ENCODE data around the gene DELE1. TPM values are rescaled to one million over a fixed set of nuclear protein-coding genes. Genes with fewer than 3 reads are reported as not detected.

The DELE1 gene
- total RNA-seq, 2 experiments from 2014 or later: 50.1 to 57.4 TPM

DNA sequence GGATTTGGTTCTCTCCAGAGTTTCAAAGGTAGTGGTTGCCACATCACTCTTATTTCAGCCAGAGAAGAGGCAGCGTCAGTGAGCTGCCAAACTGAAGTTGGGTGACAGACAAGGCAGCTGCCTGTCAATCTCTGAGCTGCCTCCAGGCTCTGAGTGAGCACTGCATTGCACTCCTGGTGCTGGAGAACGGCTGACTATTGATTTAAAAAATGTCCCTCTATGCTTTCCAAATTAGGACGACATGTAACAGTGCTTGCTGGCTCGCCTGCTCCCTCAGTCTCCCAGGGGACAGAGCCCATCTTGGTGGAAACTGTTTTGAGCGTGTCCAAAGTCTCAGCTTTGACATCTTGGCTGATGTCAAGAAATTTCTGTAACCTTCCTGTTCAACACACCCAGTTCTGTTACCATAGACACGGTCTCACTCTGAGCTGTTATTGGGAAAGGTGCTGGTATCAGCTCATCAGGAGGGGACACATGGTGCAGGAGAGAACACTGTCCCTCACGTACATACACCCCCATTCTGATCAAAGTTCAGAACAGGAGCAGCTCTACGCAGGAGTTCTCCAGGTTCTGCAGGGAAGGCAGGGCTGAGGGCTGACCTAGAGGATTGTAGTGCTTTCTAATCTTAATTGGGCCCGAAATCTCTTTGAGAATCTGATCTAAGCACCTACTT lies 18.6 kb downstream of the DELE1 start:
- peak overlapping the region; percentile 40 for H3K27ac Mint-ChIP-seq
- intact Hi-C loops (cut with micrococcal nuclease): no loop called here
- ChIA-PET CTCF (interaction anchor here (0.7 to 11.0 kb wide), 6 partner anchors 8 to 277 kb away, joined by 3 to 92 read pairs (median 6); no protein-coding TSS in a partner anchor), POLR2A (interaction anchor here (1.5 to 2.5 kb wide), 2 partner anchors 10 to 18 kb away, joined by 5 to 9 read pairs; no protein-coding TSS in a partner anchor)
- no peak for TF ChIP-seq CTCF (IDR thresholded peaks at IDR 0.05)
- ATAC-seq: no peak
- no peak for DNase-seq
- H3K27me3 Mint-ChIP-seq: no peaks in the 10 kb centered on the region
- no peak overlapping the region for H3K4me3 Mint-ChIP-seq
- no peaks in the 10 kb centered on the region for H3K9me3 Mint-ChIP-seq
- H3K4me1 Mint-ChIP-seq (ENCODE audit: low read depth): peaks cover 2% of the 10 kb centered on the region
- peaks cover 3% of the 10 kb centered on the region for H3K36me3 Mint-ChIP-seq (ENCODE audit: low read depth)

DNA sequence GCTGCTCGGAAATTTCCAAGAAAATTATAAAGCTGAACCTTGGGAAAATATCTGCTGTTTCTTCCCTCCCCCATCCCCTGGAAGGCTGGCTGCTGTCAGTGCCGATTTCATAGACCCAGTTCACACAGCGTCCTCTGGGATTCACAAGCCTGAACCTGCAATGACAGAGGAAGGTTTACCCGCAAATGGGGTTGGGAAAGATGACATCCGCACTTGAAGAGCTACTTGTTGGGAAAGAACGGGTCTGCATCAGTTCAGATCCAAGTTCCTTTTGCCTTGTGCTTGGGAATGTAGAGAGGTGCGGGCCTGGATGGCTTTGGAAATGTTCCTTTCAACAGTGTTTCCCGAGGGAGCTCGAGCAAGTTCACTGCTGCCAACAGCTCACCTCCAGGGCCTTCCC lies 20.4 kb downstream of the DELE1 start:
- CTCF ChIA-PET: interaction anchor here (1.1 to 11.0 kb wide), 4 partner anchors 17 to 252 kb away, joined by 4 to 92 read pairs (median 5); partner anchors contain the start of genes PCDH1 and RNF14

DNA sequence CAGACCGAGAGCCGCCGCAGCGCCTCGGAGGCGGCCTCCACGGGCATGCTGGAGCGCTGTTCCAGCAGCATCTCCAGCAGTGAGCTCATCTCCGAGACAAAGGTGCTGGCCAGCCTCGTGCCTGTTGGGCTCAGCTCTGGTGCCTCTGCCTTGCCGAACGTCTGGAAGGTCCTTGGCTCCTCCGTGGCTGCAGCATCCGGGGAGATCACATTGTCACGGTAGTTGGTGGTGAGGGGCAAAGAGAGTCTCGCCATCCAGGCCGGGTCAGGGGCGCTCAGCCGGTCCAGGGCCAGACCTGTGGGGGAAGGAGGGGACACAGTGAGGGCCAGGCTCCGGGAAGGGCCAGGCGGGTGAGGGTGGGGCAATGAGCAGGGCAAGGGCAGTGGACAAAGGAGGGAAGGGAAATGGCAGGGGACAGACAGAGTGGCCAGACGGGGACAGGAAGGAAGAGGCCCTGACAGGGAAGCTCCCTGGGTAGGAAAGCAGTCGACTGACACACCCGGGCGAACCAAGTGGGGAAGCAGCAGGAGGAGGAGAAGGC lies 21.9 kb downstream of the DELE1 start:
- DNase-seq: no peak
- ChIA-PET POLR2A (no interaction called here), CTCF (interaction anchor here (0.9 to 11.0 kb wide), 4 partner anchors 13 to 243 kb away, joined by 3 to 92 read pairs (median 3); partner anchors contain the start of gene PCDH12)
- no peaks in the 10 kb centered on the region for H3K9me3 Mint-ChIP-seq
- no peak overlapping the region for H3K27ac Mint-ChIP-seq
- H3K4me1 Mint-ChIP-seq (ENCODE audit: low read depth): peaks cover 2% of the 10 kb centered on the region
- peaks cover 3% of the 10 kb centered on the region for H3K36me3 Mint-ChIP-seq (ENCODE audit: low read depth)
- H3K27me3 Mint-ChIP-seq: no peaks in the 10 kb centered on the region
- no peak for TF ChIP-seq CTCF (IDR thresholded peaks at IDR 0.05)
- no peak overlapping the region for H3K4me3 Mint-ChIP-seq
- intact Hi-C loops (cut with micrococcal nuclease): no loop called here
- ATAC-seq: no peak

More for the DNA sequence above, 20.4 kb downstream of the DELE1 start:
- no peak for TF ChIP-seq CTCF (IDR thresholded peaks at IDR 0.05)
- peaks cover 2% of the 10 kb centered on the region for H3K4me1 Mint-ChIP-seq (ENCODE audit: low read depth)
- DNase-seq (no peak), ATAC-seq (no peak)
- intact Hi-C loops (cut with micrococcal nuclease): no loop called here
- POLR2A ChIA-PET: interaction anchor here (1.2 to 1.5 kb wide), 3 partner anchors 11 to 24 kb away, joined by 3 to 6 read pairs (median 5); partner anchors contain the start of genes PCDH12 and RNF14
- no peaks in the 10 kb centered on the region for H3K9me3 Mint-ChIP-seq
- H3K36me3 Mint-ChIP-seq (ENCODE audit: low read depth): peaks cover 3% of the 10 kb centered on the region
- no peak overlapping the region for H3K4me3 Mint-ChIP-seq
- no peaks in the 10 kb centered on the region for H3K27me3 Mint-ChIP-seq
- H3K27ac Mint-ChIP-seq: no peak overlapping the region

DNA sequence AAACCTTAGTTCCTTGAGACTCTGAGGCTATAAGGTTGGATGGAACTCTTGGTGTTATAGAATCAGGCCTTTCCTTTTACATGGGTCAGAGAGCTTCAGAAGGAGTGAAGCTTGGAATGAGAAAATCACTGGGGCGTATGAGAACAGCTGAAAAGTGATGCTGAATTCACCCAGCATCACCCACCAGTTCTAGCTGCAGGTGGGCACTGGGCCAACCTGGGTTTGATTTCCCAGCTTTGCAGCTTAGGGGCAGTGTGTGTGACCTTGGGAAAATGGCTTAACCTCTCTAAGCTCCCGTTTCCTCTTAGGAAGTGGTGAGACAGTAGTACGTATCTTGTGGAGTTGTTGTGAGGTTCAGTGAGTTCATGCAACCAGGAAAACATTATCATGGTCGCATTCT lies 23.6 kb downstream of the DELE1 start:
- CTCF ChIA-PET: interaction anchor here (0.9 to 11.0 kb wide), 6 partner anchors 9 to 255 kb away, joined by 3 to 92 read pairs (median 4); partner anchors contain the start of gene RNF14
- intact Hi-C loops (cut with micrococcal nuclease): no loop called here
- POLR2A ChIA-PET: no interaction called here
- TF ChIP-seq CTCF (IDR thresholded peaks at IDR 0.05): no peak
- peaks cover 9% of the 10 kb centered on the region for H3K4me1 Mint-ChIP-seq (ENCODE audit: low read depth)
- H3K27ac Mint-ChIP-seq: no peak overlapping the region
- ATAC-seq (no peak), DNase-seq (no peak)
- no peaks in the 10 kb centered on the region for H3K9me3 Mint-ChIP-seq
- no peak overlapping the region for H3K4me3 Mint-ChIP-seq
- no peaks in the 10 kb centered on the region for H3K27me3 Mint-ChIP-seq
- H3K36me3 Mint-ChIP-seq (ENCODE audit: low read depth): no peaks in the 10 kb centered on the region

- no peaks in the 10 kb centered on the region for H3K27me3 Mint-ChIP-seq
- CTCF ChIA-PET: interaction anchor here (1.1 to 11.0 kb wide), 2 partner anchors 12 to 257 kb away, joined by 3 to 92 read pairs; no protein-coding TSS in a partner anchor
Measured at GRCh38 chr5:141948812-141949211, 25.1 kb downstream of the DELE1 start.

More at GRCh38 chr5:141948812-141949211, 25.1 kb downstream of the DELE1 start:
- DNase-seq (no peak), ATAC-seq (no peak)
- POLR2A ChIA-PET: interaction anchor here (0.8 to 2.4 kb wide), 3 partner anchors 9 to 21 kb away, joined by 3 to 6 read pairs (median 3); no protein-coding TSS in a partner anchor
- peaks cover 9% of the 10 kb centered on the region for H3K4me1 Mint-ChIP-seq (ENCODE audit: low read depth)
- H3K4me3 Mint-ChIP-seq: no peak overlapping the region
- H3K9me3 Mint-ChIP-seq: no peaks in the 10 kb centered on the region
- H3K27ac Mint-ChIP-seq: no peak overlapping the region
- H3K36me3 Mint-ChIP-seq (ENCODE audit: low read depth): no peaks in the 10 kb centered on the region
- TF ChIP-seq CTCF (IDR thresholded peaks at IDR 0.05): no peak
- intact Hi-C loops (cut with micrococcal nuclease): no loop called here
